Measurements from ENCODE around the gene CORT. TPM values are rescaled to one million over a fixed set of nuclear protein-coding genes. Genes with fewer than 3 reads are reported as not detected.
A peak's percentile ranks its signal among the peaks of the same experiment; 100 is the strongest.

The CORT gene
- total RNA-seq, 2 experiments from 2014 or later: not detected

GRCh38 chr1:10479296-10479695 lies 29.5 kb downstream of the CORT start:
- Mint-ChIP-seq H3K27me3 (no peaks in the 10 kb centered on the region), H3K36me3 (peaks cover 4% of the 10 kb centered on the region), H3K9me3 (no peaks in the 10 kb centered on the region), H3K27ac (no peak overlapping the region), H3K4me3 (no peak overlapping the region), H3K4me1 (peaks cover 28% of the 10 kb centered on the region)
- DNase-seq: no peak

GRCh38 chr1:10480614-10481013 lies 30.8 kb downstream of the CORT start:
- no peak overlapping the region for H3K4me3 Mint-ChIP-seq
- H3K36me3 Mint-ChIP-seq: peaks cover 7% of the 10 kb centered on the region
- H3K4me1 Mint-ChIP-seq: peaks cover 24% of the 10 kb centered on the region
- no peaks in the 10 kb centered on the region for H3K9me3 Mint-ChIP-seq
- no peak for DNase-seq
- H3K27ac Mint-ChIP-seq: no peak overlapping the region
- H3K27me3 Mint-ChIP-seq: no peaks in the 10 kb centered on the region

GRCh38 chr1:10484521-10484920 lies 34.7 kb downstream of the CORT start:
- no peak for DNase-seq
- Mint-ChIP-seq H3K4me3 (no peak overlapping the region), H3K9me3 (no peaks in the 10 kb centered on the region), H3K27ac (no peak overlapping the region), H3K27me3 (no peaks in the 10 kb centered on the region), H3K4me1 (peaks cover 12% of the 10 kb centered on the region), H3K36me3 (peaks cover 6% of the 10 kb centered on the region)

GRCh38 chr1:10489291-10490055 lies 39.6 kb downstream of the CORT start:
- Mint-ChIP-seq H3K27ac (no peak overlapping the region), H3K9me3 (no peaks in the 10 kb centered on the region)

DNA sequence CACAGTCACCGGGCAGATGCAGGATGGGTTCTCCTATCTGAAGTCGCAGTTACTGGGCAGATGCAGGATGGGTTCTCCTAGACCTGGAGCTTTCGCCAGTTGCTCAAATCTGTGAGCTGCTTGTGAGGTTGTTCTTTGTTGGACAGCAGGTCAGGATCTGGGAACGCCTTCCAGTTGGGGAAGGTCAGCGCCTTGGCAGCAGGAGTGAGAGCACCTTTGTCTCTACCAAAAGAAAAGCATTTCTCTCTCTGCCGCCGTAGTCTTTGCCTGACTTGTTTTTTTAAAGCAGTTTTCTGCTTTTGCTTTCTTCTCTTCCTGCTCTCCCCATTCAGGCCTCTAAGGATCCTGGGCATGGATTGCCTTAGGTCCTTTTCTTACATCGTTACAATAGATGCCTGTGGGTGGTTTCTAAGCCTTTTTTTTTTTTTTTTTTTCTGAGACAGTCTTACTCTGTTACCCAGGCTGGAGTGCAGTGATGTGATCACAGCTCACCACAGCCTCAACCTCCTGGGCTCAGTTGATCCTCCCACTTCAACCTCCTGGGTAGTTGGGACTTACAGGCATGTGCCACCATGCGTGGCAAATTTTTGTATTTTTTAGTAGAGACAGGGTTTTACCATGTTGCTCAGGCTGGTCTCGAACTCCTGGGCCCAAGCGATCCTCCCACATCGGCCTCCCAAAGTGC lies 40.6 kb downstream of the CORT start:
- no peak for DNase-seq
- Mint-ChIP-seq H3K4me3 (no peak overlapping the region), H3K36me3 (peaks cover 5% of the 10 kb centered on the region), H3K9me3 (no peaks in the 10 kb centered on the region), H3K27me3 (no peaks in the 10 kb centered on the region), H3K4me1 (peaks cover 18% of the 10 kb centered on the region), H3K27ac (peak overlapping the region; percentile 42)

More at GRCh38 chr1:10489291-10490055, 39.6 kb downstream of the CORT start:
- Mint-ChIP-seq H3K4me3 (no peak overlapping the region), H3K36me3 (peaks cover 6% of the 10 kb centered on the region), H3K4me1 (peaks cover 13% of the 10 kb centered on the region), H3K27me3 (no peaks in the 10 kb centered on the region)
- DNase-seq: no peak

GRCh38 chr1:10494418-10494753 lies 44.6 kb downstream of the CORT start:
- Mint-ChIP-seq H3K36me3 (peaks cover 7% of the 10 kb centered on the region), H3K4me1 (peaks cover 49% of the 10 kb centered on the region), H3K27ac (peak overlapping the region; percentile 88), H3K9me3 (no peaks in the 10 kb centered on the region), H3K4me3 (no peak overlapping the region), H3K27me3 (no peaks in the 10 kb centered on the region)
- no peak for DNase-seq

DNA sequence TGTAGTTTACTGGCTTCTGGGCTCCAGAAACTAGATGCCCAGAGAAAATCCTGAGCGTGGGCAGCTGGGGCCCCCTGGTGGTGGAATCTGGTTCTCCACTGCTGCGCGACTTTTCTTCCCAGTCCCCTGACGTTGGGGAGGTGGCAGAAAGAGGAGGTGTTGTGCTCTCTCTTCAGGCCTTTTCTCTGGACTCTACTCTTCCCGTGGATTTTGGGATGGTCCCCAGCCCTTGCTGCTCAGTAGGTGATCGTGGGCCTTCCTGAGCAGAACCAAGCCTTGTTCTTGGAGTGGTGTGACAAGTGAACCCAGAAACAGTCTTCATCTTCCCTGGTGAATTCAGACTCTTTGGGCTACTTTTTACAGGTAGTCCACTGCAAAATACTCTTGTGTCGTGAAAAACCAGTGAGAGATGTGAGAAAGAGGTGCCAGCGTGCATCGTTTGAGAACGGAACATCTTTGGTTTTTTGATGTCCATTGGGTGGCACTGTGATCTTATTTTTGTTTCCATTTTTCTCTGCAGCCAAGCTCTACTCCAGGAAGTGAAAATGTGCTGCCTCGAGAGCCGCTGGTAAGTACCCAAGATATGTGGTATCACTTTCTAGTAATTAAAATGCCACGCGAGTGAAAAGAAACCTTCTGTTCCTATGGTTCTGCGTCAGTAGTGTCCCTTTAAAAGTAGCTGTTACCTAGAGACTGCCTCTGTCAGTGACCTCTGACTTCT lies 45.1 kb downstream of the CORT start:
- DNase-seq: peak; percentile 75
- Mint-ChIP-seq H3K36me3 (peaks cover 7% of the 10 kb centered on the region), H3K27me3 (no peaks in the 10 kb centered on the region), H3K4me1 (peaks cover 48% of the 10 kb centered on the region), H3K4me3 (peak overlapping the region; percentile 70), H3K27ac (peak overlapping the region; percentile 88), H3K9me3 (no peaks in the 10 kb centered on the region)

DNA sequence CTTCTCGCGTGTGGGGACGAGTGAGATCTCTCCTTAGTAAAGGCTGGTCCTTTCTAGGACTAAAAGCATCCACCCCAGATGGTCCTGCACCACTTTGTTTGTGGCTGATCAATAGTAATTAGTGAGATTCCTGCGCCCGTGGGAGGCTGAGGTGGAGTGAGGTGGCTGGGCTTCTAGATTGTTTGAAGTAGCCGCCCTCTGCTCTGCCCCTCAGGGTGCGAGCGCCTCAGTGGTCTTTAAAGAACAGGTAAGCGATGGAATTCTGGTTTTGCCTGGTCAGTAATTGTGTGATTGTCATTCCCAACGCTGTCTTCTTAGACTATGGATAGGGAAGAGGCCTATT lies 45.6 kb downstream of the CORT start:
- no peaks in the 10 kb centered on the region for H3K9me3 Mint-ChIP-seq
- H3K27me3 Mint-ChIP-seq: no peaks in the 10 kb centered on the region
- H3K4me1 Mint-ChIP-seq: peaks cover 49% of the 10 kb centered on the region
- no peak for DNase-seq
- peaks cover 7% of the 10 kb centered on the region for H3K36me3 Mint-ChIP-seq
- H3K4me3 Mint-ChIP-seq: peak overlapping the region; percentile 70
- H3K27ac Mint-ChIP-seq: peak overlapping the region; percentile 88

- Mint-ChIP-seq H3K9me3 (no peaks in the 10 kb centered on the region), H3K4me1 (peaks cover 52% of the 10 kb centered on the region), H3K27ac (peak overlapping the region; percentile 88), H3K36me3 (peaks cover 7% of the 10 kb centered on the region), H3K27me3 (no peaks in the 10 kb centered on the region), H3K4me3 (peak overlapping the region; percentile 70)
- peak; percentile 25 for DNase-seq
Measured at GRCh38 chr1:10495952-10496351, 46.1 kb downstream of the CORT start.

- Mint-ChIP-seq H3K27ac (no peak overlapping the region), H3K4me1 (peaks cover 56% of the 10 kb centered on the region), H3K9me3 (no peaks in the 10 kb centered on the region), H3K27me3 (no peaks in the 10 kb centered on the region), H3K4me3 (no peak overlapping the region), H3K36me3 (peaks cover 7% of the 10 kb centered on the region)
- DNase-seq: no peak
Measured at GRCh38 chr1:10497109-10497508, 47.3 kb downstream of the CORT start.

GRCh38 chr1:10498231-10498630 lies 48.4 kb downstream of the CORT start:
- H3K4me1 Mint-ChIP-seq: peaks cover 59% of the 10 kb centered on the region
- no peaks in the 10 kb centered on the region for H3K27me3 Mint-ChIP-seq
- H3K36me3 Mint-ChIP-seq: peaks cover 7% of the 10 kb centered on the region
- H3K27ac Mint-ChIP-seq: peak overlapping the region; percentile 22
- H3K9me3 Mint-ChIP-seq: no peaks in the 10 kb centered on the region
- no peak for DNase-seq
- no peak overlapping the region for H3K4me3 Mint-ChIP-seq

Other genes starting within 250 kb of the CORT start
- 10 to 100 TPM; 10.0 to 11.2 TPM for gene KIF1B, start 239.5 kb upstream of the CORT start, total RNA-seq
- gene PGD, start 51.0 kb upstream of the CORT start, total RNA-seq: 100 to 1,000 TPM; 135 TPM
- 10 to 100 TPM; 28.5 to 30.6 TPM for gene CENPS, start 19.6 kb upstream of the CORT start, total RNA-seq
- gene DFFA, start 22.5 kb downstream of the CORT start, total RNA-seq: 100 to 1,000 TPM; 102 to 103 TPM
- 10 to 100 TPM; 19.1 to 19.6 TPM for gene PEX14, start 24.9 kb downstream of the CORT start, total RNA-seq